Measurements from ENCODE around the gene WDR26.
"Not testable (repeated sequence)": the region's sequence is repeated elsewhere in the genome, so short reads cannot be mapped to it uniquely, and the experiment has no call there.

WDR26 gene

GRCh38 chr1:224433701-224434672, 610 bp downstream of the WDR26 start:
- peak; percentile 27 for DNase-seq

- DNase-seq = no peak
Observed at GRCh38 chr1:224433041-224433691, 1.4 kb downstream of the WDR26 start.

DNA sequence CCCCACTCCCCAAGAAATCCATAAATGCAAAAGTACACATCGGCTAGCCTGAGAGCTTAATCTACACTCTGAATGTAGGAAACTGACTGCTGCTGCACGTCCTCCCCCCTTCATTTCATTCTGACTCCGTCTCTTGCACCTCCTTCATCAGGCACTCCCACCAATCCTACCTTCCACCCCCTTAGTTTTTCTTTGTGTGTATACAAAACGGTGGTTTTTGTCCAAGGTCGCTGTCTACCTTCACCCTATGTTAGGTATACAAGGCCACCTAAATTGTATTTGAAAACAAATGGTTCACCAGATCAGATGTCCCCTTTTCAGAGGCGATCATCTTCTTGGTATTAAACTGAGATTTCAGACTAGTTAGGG, 1.9 kb downstream of the WDR26 start:
- DNase-seq = no peak

- no peak for DNase-seq
Observed at GRCh38 chr1:224432146-224432545, 2.5 kb downstream of the WDR26 start.

- no peak for DNase-seq
Observed at GRCh38 chr1:224431726-224432125, 2.9 kb downstream of the WDR26 start.

GRCh38 chr1:224430511-224431113, 4.0 kb downstream of the WDR26 start:
- DNase-seq = no peak

DNA sequence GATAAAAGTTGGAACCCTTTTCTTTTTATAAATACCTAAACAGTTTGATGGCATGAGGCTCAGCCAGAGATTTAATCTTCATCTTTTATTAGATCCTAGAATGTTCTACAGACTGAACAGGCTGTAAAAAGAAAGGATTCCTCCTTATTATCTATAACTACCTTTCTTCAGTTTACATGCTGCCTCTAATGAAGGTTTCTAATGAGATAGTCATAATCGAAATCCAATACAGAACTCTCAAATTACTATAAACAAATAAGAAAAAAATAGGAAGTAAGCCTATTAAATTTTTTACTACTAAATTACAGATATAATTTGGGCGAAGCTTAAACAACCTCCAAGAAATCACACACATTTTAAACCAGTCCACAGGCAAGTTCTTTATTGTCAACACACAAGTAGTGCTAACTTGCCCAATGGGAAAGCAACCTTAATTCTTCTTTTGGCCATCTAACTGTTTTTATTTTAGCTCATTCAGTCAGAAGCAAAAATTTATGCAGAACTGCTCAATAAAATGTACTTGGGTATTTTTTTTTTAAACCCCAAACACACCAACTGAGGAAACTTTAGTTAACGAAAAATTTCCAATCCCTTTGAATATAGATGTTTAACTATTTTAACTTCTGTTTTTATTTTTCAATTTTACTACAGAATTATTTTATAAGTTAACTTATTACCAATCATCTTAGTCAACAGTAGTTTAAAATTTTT, 4.8 kb downstream of the WDR26 start:
- no peak for DNase-seq

DNA sequence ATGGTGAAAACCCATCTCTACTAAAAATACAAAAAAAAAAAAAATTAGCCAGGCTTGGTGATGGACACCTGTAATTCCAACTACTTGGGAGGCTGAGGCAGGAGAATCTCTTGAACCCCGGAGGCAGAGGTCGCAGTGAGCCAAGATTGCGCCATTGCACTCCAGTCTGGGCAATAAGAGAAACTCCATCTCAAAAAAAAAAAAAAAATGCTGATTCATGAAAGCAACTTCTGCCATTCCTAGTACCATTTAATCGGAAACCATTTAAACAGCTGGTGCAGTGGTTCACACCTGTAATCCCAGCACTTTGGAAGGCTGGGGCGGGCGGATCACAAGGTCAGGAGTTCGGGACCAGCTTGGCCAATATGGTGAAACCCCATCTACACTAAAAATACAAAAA, 5.9 kb downstream of the WDR26 start:
- not testable (repeated sequence) for DNase-seq

- DNase-seq = no peak
Observed at GRCh38 chr1:224427346-224427745, 7.3 kb downstream of the WDR26 start.

GRCh38 chr1:224426869-224427268, 7.7 kb downstream of the WDR26 start:
- DNase-seq = not testable (repeated sequence)

DNA sequence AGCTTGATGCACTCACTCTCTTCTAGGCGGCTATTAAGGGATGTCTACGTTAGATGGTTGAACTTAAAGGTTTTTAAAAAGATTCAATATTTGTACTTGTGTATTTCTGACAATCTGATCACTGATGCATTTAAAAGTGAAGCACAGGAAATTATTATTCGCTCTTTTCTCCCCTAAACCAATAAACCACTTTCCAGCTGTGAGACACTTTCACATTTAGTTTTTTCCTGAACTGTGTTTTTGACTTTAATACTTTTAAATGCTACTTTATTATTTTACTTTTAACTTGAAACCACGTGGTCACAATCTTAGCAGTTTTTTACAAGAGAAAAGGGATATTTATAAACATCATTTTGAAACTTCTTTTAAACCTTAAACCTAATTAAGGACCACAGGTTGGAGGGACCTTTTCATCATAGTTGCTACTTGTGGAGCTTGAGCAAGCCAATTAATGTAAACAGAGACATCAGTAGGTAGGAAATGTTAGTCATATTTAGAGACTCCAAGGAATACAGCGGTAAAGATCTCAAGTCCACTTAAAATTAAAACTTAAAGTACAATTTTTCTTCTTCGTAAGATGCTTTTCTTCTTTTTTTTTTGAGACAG, 9.2 kb downstream of the WDR26 start:
- DNase-seq = no peak

DNA sequence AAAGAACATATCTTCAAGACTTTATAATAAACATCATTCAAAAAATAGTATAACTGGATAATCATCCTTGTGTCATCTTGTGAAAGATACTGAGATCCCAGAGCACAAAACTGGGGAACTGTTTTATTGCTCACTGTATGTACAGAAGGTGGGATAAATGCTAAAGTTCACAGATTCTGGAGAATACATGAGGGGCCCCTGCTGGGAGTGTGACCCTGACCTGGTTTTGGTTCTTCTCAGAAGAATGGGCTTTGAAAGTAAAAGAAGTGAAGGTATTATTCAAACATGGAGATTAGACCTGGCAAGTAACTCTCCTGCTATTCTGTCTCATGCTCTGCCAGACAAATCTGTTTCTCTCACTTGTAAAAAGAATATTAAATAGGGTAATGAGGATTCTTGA, 14.5 kb downstream of the WDR26 start:
- no peak for DNase-seq

- DNase-seq = no peak
Observed at GRCh38 chr1:224411766-224412165, 22.8 kb downstream of the WDR26 start.

- no peak for DNase-seq
Observed at GRCh38 chr1:224408294-224408590, 26.4 kb downstream of the WDR26 start.

GRCh38 chr1:224407571-224408293, 26.9 kb downstream of the WDR26 start:
- no peak for DNase-seq

DNA sequence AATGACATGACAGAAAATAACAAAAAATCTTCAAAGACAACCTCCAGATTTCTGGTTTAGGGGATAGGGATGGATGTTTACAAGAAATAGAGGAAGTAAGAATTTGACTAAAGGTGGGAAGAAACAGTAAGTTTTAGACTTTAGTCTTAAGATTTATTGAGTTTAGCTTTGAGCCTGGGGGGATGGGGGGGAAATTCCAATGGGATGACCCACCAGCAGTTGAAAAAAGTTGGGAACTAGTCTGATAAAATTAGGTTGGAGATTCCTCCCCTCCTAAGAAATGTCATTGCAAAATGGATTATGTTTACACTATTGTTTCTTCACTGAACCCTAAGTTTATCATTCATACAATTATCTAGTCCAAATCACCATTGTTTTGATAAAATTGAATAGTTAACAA, 28.4 kb downstream of the WDR26 start:
- no peak for DNase-seq

DNA sequence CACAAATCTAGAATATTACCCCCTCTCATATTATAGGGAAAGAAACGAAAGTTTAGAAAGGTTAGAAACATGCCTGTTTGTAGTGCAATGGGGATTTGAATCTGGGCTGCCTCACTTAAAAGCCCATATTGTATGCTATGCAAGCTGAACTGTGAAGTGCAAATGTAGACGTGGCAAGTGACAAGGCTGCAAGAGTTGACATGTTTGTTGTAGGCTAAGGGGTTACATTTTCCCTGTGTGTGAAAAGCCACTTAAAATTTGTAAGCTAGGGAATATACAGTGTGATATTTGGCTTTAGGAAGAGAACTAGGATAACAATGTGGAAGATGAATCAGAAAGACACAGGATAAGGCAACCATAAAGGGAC, 29.0 kb downstream of the WDR26 start:
- no peak for DNase-seq

DNA sequence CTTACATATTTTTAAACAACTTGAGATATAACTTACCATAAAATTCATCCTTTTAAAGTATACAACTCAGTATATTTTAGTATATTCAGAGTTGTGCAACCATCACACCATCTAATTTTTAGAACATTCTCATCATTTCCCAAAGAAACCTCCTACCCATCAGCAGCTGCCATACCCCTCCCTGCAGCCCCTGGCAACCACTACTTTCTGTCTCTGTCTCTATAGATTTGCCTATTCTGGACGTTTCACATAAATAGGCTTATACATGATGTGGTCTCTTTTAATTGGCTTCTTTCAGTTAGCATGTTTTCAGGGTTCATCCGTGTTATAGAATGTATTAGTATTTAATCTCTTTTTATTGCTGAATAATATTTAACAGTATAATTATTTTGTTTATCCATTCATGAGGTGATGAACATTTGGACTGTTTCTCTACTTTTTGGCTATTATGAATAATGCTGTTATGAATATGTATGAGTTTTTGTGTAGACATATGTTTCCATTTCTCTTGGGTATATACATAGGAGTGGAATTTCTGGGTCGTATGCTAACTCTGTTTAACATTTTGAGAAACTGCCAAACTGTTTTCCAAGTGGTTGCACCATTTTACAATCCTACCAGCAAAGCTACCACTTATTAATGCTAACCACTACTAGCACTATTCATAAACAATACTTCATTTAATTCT, 29.5 kb downstream of the WDR26 start:
- DNase-seq = no peak

DNA sequence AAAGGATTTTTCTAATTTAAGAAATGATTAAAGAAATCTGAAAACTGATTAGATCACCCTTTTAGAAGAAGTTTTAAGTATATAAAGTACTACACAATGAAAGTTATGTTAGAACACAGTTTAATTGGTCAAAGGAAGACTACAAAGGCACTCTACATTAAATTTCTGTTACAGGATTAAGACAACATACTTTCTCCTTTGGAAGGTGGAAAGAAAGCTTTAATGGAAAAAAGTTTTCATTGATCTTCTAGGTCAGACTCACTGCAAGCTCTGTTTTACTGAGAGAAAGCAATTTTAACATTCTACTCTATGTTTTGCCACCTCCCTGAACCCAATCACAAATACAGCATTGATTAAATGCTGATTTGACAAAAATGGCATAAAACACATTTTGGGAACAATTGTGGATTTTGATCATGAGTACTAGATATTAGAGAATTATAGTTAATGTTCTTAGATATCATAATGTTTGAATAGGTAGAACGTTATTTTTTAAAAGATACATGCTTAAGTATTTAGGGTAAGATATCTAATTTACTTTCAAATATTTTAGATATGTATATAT, 32.0 kb downstream of the WDR26 start:
- DNase-seq = no peak

GRCh38 chr1:224399887-224400286, 34.7 kb downstream of the WDR26 start:
- DNase-seq = no peak

- no peak for DNase-seq
Observed at GRCh38 chr1:224393294-224393693, 41.3 kb downstream of the WDR26 start.
